HG02885 (cell line): ENCODE data around the gene SRBD1.

Experiments
- ATAC-seq: cut with Tn5 transposase; IDR thresholded peaks from one replicate; pipeline ENCODE4 v1.9.1; 2021; ENCODE audit warnings: mild to moderate bottlenecking; ENCODE audit not compliant: unreplicated experiment, poor library complexity

SRBD1 gene

GRCh38 chr2:45598545-45598944 is 12.5 kb downstream of the SRBD1 start:
- ATAC-seq, result no peak

GRCh38 chr2:45596761-45597160 is 14.3 kb downstream of the SRBD1 start:
- ATAC-seq, result no peak

GRCh38 chr2:45595721-45596435 is 15.2 kb downstream of the SRBD1 start:
- no peak for ATAC-seq

GRCh38 chr2:45591073-45591472 is 20.0 kb downstream of the SRBD1 start:
- ATAC-seq, result no peak

GRCh38 chr2:45588158-45588829 is 22.8 kb downstream of the SRBD1 start:
- ATAC-seq, result no peak

- no peak for ATAC-seq
These were observed 24.5 kb downstream of the SRBD1 start for GRCh38 chr2:45586600-45586999.

- ATAC-seq, result no peak
These were observed 25.7 kb downstream of the SRBD1 start for GRCh38 chr2:45585267-45585861.

- ATAC-seq, result no peak
These were observed 27.1 kb downstream of the SRBD1 start for GRCh38 chr2:45583977-45584376.

GRCh38 chr2:45582522-45582921 is 28.5 kb downstream of the SRBD1 start:
- ATAC-seq, result no peak

- no peak for ATAC-seq
These were observed 32.8 kb downstream of the SRBD1 start for GRCh38 chr2:45578056-45578843.

- no peak for ATAC-seq
These were observed 33.6 kb downstream of the SRBD1 start for GRCh38 chr2:45577441-45577840.

GRCh38 chr2:45575881-45576280 is 35.2 kb downstream of the SRBD1 start:
- no peak for ATAC-seq

- no peak for ATAC-seq
These were observed 38.1 kb downstream of the SRBD1 start for GRCh38 chr2:45572979-45573378.

- no peak for ATAC-seq
These were observed 39.1 kb downstream of the SRBD1 start for GRCh38 chr2:45571940-45572339.

GRCh38 chr2:45570671-45571334 is 40.3 kb downstream of the SRBD1 start:
- no peak for ATAC-seq

GRCh38 chr2:45568935-45569334 is 42.1 kb downstream of the SRBD1 start:
- no peak for ATAC-seq

GRCh38 chr2:45567974-45568789 is 42.9 kb downstream of the SRBD1 start:
- peak; percentile 90 for ATAC-seq

- ATAC-seq, result no peak
These were observed 43.6 kb downstream of the SRBD1 start for GRCh38 chr2:45567288-45567963.

- ATAC-seq, result no peak
These were observed 51.6 kb downstream of the SRBD1 start for GRCh38 chr2:45559436-45559835.
